Measurements from ENCODE around the gene TNFRSF18. TPM values are rescaled to one million over a fixed set of nuclear protein-coding genes. Genes with fewer than 3 reads are reported as not detected.

Gene TNFRSF18
- total and polyA plus RNA-seq, 2 donors (not counting 1 experiment from before 2014, with no cell fraction given) = 10.1 to 33.5 TPM

- H3K4me2 ChIP-seq (replicated peaks; ENCODE audit: low read depth, low read length, poor library complexity, severe bottlenecking) = no peak overlapping the region
- H3K4me1 ChIP-seq (ENCODE audit: control insufficient read depth in 2 of 2, insufficient read depth in 2 of 2, low read length in 2 of 2) = peaks cover 20% of the 10 kb centered on the region in 2 donors
- Mint-ChIP-seq H3K9me3 (ENCODE audit: insufficient read depth) (no peaks in the 10 kb centered on the region), H3K27me3 (no peaks in the 10 kb centered on the region), H3K4me1 (peaks cover 11% of the 10 kb centered on the region), H3K4me3 (no peak overlapping the region), H3K27ac (no peak overlapping the region)
- no peak overlapping the region for H3K9ac ChIP-seq (ENCODE audit: low read length)
- no peak overlapping the region for H3K4me3 ChIP-seq (ENCODE audit: control extremely low read depth in 1 of 5, extremely low read depth in 1 of 5, insufficient read depth in 1 of 5, low read depth in 2 of 5, low read length in 4 of 5)
- ChIA-PET CTCF (interaction anchor here (2.0 to 2.3 kb wide), 2 partner anchors 9 to 119 kb away, joined by 6 to 7 read pairs; no protein-coding TSS in a partner anchor), POLR2A (interaction anchor here (1.2 kb wide), 1 partner anchor 105 kb away, joined by 15 read pairs; no protein-coding TSS in a partner anchor)
- H3K36me3 ChIP-seq (replicated peaks in 1 of 2; ENCODE audit: control extremely low read depth in 1 of 2, control insufficient read depth in 1 of 2, extremely low read depth in 1 of 2, insufficient read depth in 2 of 2, low read length in 1 of 2) = no peaks in the 10 kb centered on the region
- peaks cover 0 to 52% (median 12%) of the 10 kb centered on the region in 4 experiments for H3K27me3 ChIP-seq (replicated peaks in 1 of 4; ENCODE audit: control extremely low read depth in 1 of 4, control insufficient read depth in 3 of 4, insufficient read depth in 4 of 4, low read length in 3 of 4)
- ATAC-seq (ENCODE audit: low read depth) (no peak), DNase-seq (no peak)
- TF ChIP-seq EZH2 (IDR thresholded peaks at IDR 0.05; ENCODE audit: borderline replicate concordance, insufficient read depth, low read depth, low read length, poor library complexity, severe bottlenecking) (no peak), CTCF (IDR thresholded peaks at IDR 0.05) (no peak)
- H4K20me1 ChIP-seq (ENCODE audit: control insufficient read depth, insufficient read depth, low read length, poor library complexity, severe bottlenecking) = peaks cover under 1% of the 10 kb centered on the region
- H2AFZ ChIP-seq (ENCODE audit: insufficient read depth, low read depth, low read length, poor library complexity, severe bottlenecking) = no peak overlapping the region
- peaks cover 0 to 11% (median 0%) of the 10 kb centered on the region in 3 donors for H3K9me3 ChIP-seq (ENCODE audit: control extremely low read depth in 1 of 3, control insufficient read depth in 2 of 3, insufficient read depth in 1 of 3, low read length in 2 of 3)
- H3K79me2 ChIP-seq (ENCODE audit: control insufficient read depth, insufficient read depth, low read length) = no peaks in the 10 kb centered on the region
- intact Hi-C loops (cut with micrococcal nuclease) = no loop called here
- WGBS (ENCODE audit: insufficient coverage) = 87% methylated on average over 23 of the region's 26 CpGs
- no peak overlapping the region for H3K27ac ChIP-seq (ENCODE audit: low read length in 2 of 2)
Measured at GRCh38 chr1:1241588-1242219, 35.3 kb upstream of the TNFRSF18 start.
